Gastrocnemius medialis (tissue), 4 donors: ENCODE results near the gene NADSYN1.

Experiments used
- CTCF ChIP-seq, 5 experiments: fragments of 450-650 bp in 3 of 5; fragments of 200-600 bp in 2 of 5; sonication (generic) in 2 of 5; IDR thresholded peaks in 4 of 5; conservative IDR thresholded peaks in 1 of 5; 1 replicate in 4 of 5; 2 replicates in 1 of 5; pipeline ENCODE4 v1.5.1; 2016 to 2019; ENCODE audit warnings: antibody characterized with exemption in 5 of 5, mild to moderate bottlenecking in 3 of 5, moderate library complexity in 3 of 5
- POLR2A ChIP-seq, 2 donors: fragments of 450-650 bp; IDR thresholded peaks; one replicate each; pipeline ENCODE4 v1.6.1; 2017; ENCODE audit warnings: antibody characterized with exemption in 2 of 2, mild to moderate bottlenecking in 2 of 2, moderate library complexity in 2 of 2

GRCh38 chr11:71459767-71460320 lies 6.8 kb downstream of the NADSYN1 start:
- TF ChIP-seq CTCF (IDR thresholded peaks at IDR 0.05 in 4 of 5, conservative IDR thresholded peaks at IDR 0.05 in 1 of 5) (no peak), POLR2A (IDR thresholded peaks at IDR 0.05) (no peak)
